Panc1 (cell line): ENCODE results near the gene SLC17A7. TPM values are rescaled to one million over a fixed set of nuclear protein-coding genes. Genes with fewer than 3 reads are reported as not detected.

Experiments
- ATAC-seq: fragments of 200-7000 bp; cut with Tn5 transposase; 2 replicates; pipeline ENCODE4 v1.9.1; 2020; ENCODE audit warnings: mild to moderate bottlenecking, moderate library complexity
- BruUV-seq: library from RNA; stranded (reverse); fragments of 400-500 nt; replicated peaks from 2 replicates; lab custom pipeline; 2021; lab: Mats Ljungman, UMichigan
- CTCF ChIA-PET: fragments of 300-600 bp; sonication (Branson Sonifier 250); formaldehyde crosslinking; loops from one replicate; lab custom pipeline; 2022; ENCODE audit warnings: antibody characterized with exemption; lab: Charles Lee
- POLR2A ChIA-PET: fragments of 300-600 bp; sonication (Branson Sonifier 250); formaldehyde crosslinking; loops from one replicate; lab custom pipeline; 2022; ENCODE audit warnings: antibody characterized with exemption; lab: Charles Lee
- DNase-seq: peaks from one replicate; pipeline ENCODE4 v3.0.0-alpha.2; 2010; ENCODE audit warnings: low read depth, low spot score
- H3K27ac ChIP-seq: 2 replicates; pipeline ENCODE4 v1.5.1; 2011; ENCODE audit warnings: mild to moderate bottlenecking, low read length, inconsistent platforms
- H3K27me3 ChIP-seq: fragments of 200-500 bp; sonication (Bioruptor generic); 2 replicates; pipeline ENCODE4 v1.6.0; 2014; ENCODE audit warnings: low read length, inconsistent platforms; ENCODE audit not compliant: control insufficient read depth, insufficient read depth
- H3K36me3 ChIP-seq: fragments of 200-500 bp; sonication (Bioruptor generic); 2 replicates; pipeline ENCODE4 v1.5.1; 2014; ENCODE audit warnings: inconsistent platforms, mild to moderate bottlenecking, low read length, moderate library complexity; ENCODE audit not compliant: control insufficient read depth, insufficient read depth
- H3K4me1 ChIP-seq: 2 replicates; pipeline ENCODE4 v1.5.1; 2011; ENCODE audit warnings: inconsistent platforms, mild to moderate bottlenecking, low read length, moderate library complexity; ENCODE audit not compliant: control insufficient read depth, insufficient read depth
- H3K4me3 ChIP-seq, 2 experiments: 2 replicates each; pipeline ENCODE4 v1.5.1; 2011 to 2012; ENCODE audit warnings: low read depth in 2 of 2, low read length in 2 of 2, mild to moderate bottlenecking in 2 of 2, inconsistent platforms in 1 of 2, moderate library complexity in 1 of 2
- H3K9me3 ChIP-seq: fragments of 200-500 bp; sonication (Bioruptor generic); 2 replicates; pipeline ENCODE4 v1.5.1; 2014; ENCODE audit warnings: low read depth, mild to moderate bottlenecking, inconsistent platforms, low read length, moderate library complexity; ENCODE audit not compliant: control insufficient read depth, insufficient read depth
- CTCF ChIP-seq: fragments of 450-650 bp; IDR thresholded peaks from 2 replicates; pipeline ENCODE4 v1.5.1; 2017; ENCODE audit warnings: mild to moderate bottlenecking
- POLR2AphosphoS5 ChIP-seq: IDR thresholded peaks from 2 replicates; pipeline ENCODE4 v1.6.1; 2012; ENCODE audit warnings: mild to moderate bottlenecking, low read depth, low read length, moderate library complexity
- REST ChIP-seq, 2 experiments: IDR thresholded peaks; 2 replicates each; pipeline ENCODE4 v1.6.1; 2011 to 2012; ENCODE audit warnings: low read depth in 2 of 2, control low read depth in 1 of 2, low read length in 1 of 2, mild to moderate bottlenecking in 1 of 2, moderate library complexity in 1 of 2; ENCODE audit not compliant: insufficient read depth in 1 of 2
- SIN3A ChIP-seq: IDR thresholded peaks from 2 replicates; pipeline ENCODE4 v1.6.1; 2012; ENCODE audit warnings: low read depth, mild to moderate bottlenecking, low read length, moderate library complexity, borderline replicate concordance; ENCODE audit not compliant: insufficient read depth
- TCF7L2 ChIP-seq: IDR thresholded peaks from 2 replicates; pipeline ENCODE4 v1.6.1; 2011; ENCODE audit warnings: mild to moderate bottlenecking, low read depth, low read length, inconsistent platforms
- in situ Hi-C: cut with HindIII; loops from 2 replicates; pipeline ENCODE4 v1.10.0; 2016; ENCODE audit warnings: low sequenced_read_pairs, low pct_unique_long_range_greater_than_20kb
- intact Hi-C: fragments of 100-400 bp; cut with micrococcal nuclease; formaldehyde crosslinking; loops from one replicate; pipeline ENCODE4 v1.10.0; 2022; ENCODE audit not compliant: unreplicated experiment
- total RNA-seq: library from RNA; stranded (reverse); gene quantifications from one replicate; pipeline ENCODE4 v1.2.1, GENCODE V29; 2021; ENCODE audit not compliant: unreplicated experiment

SLC17A7 gene
- total RNA-seq, 1 experiment from 2014 or later, result 1.2 TPM

- no peaks in the 10 kb centered on the region for H3K9me3 ChIP-seq
- ChIA-PET POLR2A (no interaction called here), CTCF (no interaction called here)
- ATAC-seq (peak; percentile 75), DNase-seq (no peak)
- H3K4me1 ChIP-seq, result no peaks in the 10 kb centered on the region; the same call in 1 of the 2 replicates
- H3K27me3 ChIP-seq, result no peaks in the 10 kb centered on the region; the same call in 1 of the 2 replicates
- BruUV-seq, result no TSS peak
- intact Hi-C loops, result no loop called here
- peak overlapping the region; percentile 15 to 28; a peak in 2 of 4 replicates for H3K4me3 ChIP-seq
- no peak overlapping the region for H3K27ac ChIP-seq
- no peak for TF ChIP-seq TCF7L2
- no peak for TF ChIP-seq POLR2AphosphoS5
- TF ChIP-seq REST (IDR thresholded peaks at IDR 0.05; ENCODE audit: insufficient read depth in 1 of 2, low read depth in 2 of 2, low read length in 1 of 2), result no peak
- in situ Hi-C loops, result no loop called here
- no peaks in the 10 kb centered on the region for H3K36me3 ChIP-seq
Measured at GRCh38 chr19:49427855-49428546, 13.3 kb downstream of the SLC17A7 start.

GRCh38 chr19:49427339-49427738, 14.0 kb downstream of the SLC17A7 start:
- in situ Hi-C loops, result no loop called here
- intact Hi-C loops, result no loop called here
- no peak for DNase-seq
- TF ChIP-seq REST (IDR thresholded peaks at IDR 0.05; ENCODE audit: insufficient read depth in 1 of 2, low read depth in 2 of 2, low read length in 1 of 2), result no peak
- no peak for TF ChIP-seq SIN3A
- TF ChIP-seq POLR2AphosphoS5, result no peak
- no peak for TF ChIP-seq TCF7L2
- TF ChIP-seq CTCF, result no peak
- Histone ChIP-seq H3K4me3 (no peak overlapping the region), H3K27ac (no peak overlapping the region), H3K27me3 (no peaks in the 10 kb centered on the region; the same call in 1 of the 2 replicates), H3K36me3 (no peaks in the 10 kb centered on the region), H3K4me1 (peaks cover 3% of the 10 kb centered on the region; the same call in 1 of the 2 replicates), H3K9me3 (no peaks in the 10 kb centered on the region)
- ChIA-PET CTCF (no interaction called here), POLR2A (no interaction called here)
- ATAC-seq, result no peak
- no TSS peak for BruUV-seq
